SK-N-SH treated with all-trans-retinoic acid at 6 μM for 48 hours (cell line): ENCODE results near the gene GPC3.

Experiments used
- ARNTL ChIP-seq: fragments of 450-650 bp; formaldehyde crosslinking; IDR thresholded peaks from 2 replicates; pipeline ENCODE4 v1.5.0; 2020; ENCODE audit warnings: low read depth, mild to moderate bottlenecking, moderate library complexity, borderline replicate concordance
- BACH2 ChIP-seq: fragments of 250-450 bp; sonication (Bioruptor Pico); IDR thresholded peaks from 2 replicates; pipeline ENCODE4 v1.9.0; 2021; ENCODE audit warnings: mild to moderate bottlenecking, borderline replicate concordance
- CSDC2 ChIP-seq: fragments of 250-450 bp; sonication (Bioruptor Pico); IDR thresholded peaks from 2 replicates; pipeline ENCODE4 v1.5.0; 2020; ENCODE audit warnings: mild to moderate bottlenecking, moderate library complexity
- GLIS3 ChIP-seq: fragments of 250-450 bp; sonication (Bioruptor Pico); IDR thresholded peaks from 2 replicates; pipeline ENCODE4 v1.5.0; 2020; ENCODE audit warnings: mild to moderate bottlenecking, moderate library complexity
- ZC3H10 ChIP-seq: fragments of 250-450 bp; sonication (Bioruptor Pico); IDR thresholded peaks from 2 replicates; pipeline ENCODE4 v1.5.1; 2021; ENCODE audit warnings: mild to moderate bottlenecking, moderate library complexity
- ZFP30 ChIP-seq: fragments of 450-650 bp; formaldehyde crosslinking; IDR thresholded peaks from 2 replicates; pipeline ENCODE4 v1.5.0; 2022; ENCODE audit warnings: mild to moderate bottlenecking, moderate library complexity
- TF ChIP-seq, protein P1 (sequence below): fragments of 250-450 bp; sonication (Bioruptor Pico); IDR thresholded peaks from 2 replicates; pipeline ENCODE4 v1.8.0; 2020; ENCODE audit warnings: mild to moderate bottlenecking, moderate library complexity, borderline replicate concordance

DNA sequence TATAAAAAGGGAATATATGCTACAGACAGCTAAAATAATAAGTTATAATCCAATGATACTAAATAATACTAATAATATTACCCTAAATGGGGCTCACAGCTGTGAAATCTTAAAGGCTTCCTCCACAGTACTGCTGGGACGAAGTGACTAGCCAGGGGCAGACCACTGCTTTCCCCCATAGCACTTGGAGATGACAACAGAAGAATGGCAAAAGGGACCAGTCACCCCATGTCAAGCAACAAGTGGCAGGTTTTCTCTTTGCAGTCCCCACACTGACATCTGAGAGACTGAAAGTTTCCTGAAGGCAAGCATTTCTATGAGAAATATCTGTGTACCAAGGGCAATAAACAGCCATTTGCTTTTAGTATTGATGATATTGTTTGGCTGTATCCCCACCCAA is 396.6 kb downstream of the GPC3 start:
- TF ChIP-seq, protein P1, sequence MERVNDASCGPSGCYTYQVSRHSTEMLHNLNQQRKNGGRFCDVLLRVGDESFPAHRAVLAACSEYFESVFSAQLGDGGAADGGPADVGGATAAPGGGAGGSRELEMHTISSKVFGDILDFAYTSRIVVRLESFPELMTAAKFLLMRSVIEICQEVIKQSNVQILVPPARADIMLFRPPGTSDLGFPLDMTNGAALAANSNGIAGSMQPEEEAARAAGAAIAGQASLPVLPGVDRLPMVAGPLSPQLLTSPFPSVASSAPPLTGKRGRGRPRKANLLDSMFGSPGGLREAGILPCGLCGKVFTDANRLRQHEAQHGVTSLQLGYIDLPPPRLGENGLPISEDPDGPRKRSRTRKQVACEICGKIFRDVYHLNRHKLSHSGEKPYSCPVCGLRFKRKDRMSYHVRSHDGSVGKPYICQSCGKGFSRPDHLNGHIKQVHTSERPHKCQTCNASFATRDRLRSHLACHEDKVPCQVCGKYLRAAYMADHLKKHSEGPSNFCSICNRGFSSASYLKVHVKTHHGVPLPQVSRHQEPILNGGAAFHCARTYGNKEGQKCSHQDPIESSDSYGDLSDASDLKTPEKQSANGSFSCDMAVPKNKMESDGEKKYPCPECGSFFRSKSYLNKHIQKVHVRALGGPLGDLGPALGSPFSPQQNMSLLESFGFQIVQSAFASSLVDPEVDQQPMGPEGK (CRISPR knock-in tag), result no peak
- no peak for TF ChIP-seq BACH2 (CRISPR knock-in tag)
- TF ChIP-seq ZC3H10 (CRISPR knock-in tag), result no peak
- TF ChIP-seq CSDC2 (CRISPR knock-in tag), result no peak
- TF ChIP-seq GLIS3, result no peak
- TF ChIP-seq ZFP30, result no peak
- no peak for TF ChIP-seq ARNTL
